Neural crest cell (in vitro differentiated cells): Measurements from ENCODE around the gene PPP4R4. TPM values are rescaled to one million over a fixed set of nuclear protein-coding genes. Genes with fewer than 3 reads are reported as not detected.

Experiments used
- DNase-seq: peaks from one replicate; pipeline ENCODE4 v3.0.0; 2021; ENCODE audit warnings: low read depth, mixed read lengths, low spot score
- H3K27ac Mint-ChIP-seq: one replicate; pipeline ENCODE4 v1.8.0; 2021; ENCODE audit warnings: mild to moderate bottlenecking, mixed read lengths; ENCODE audit not compliant: unreplicated experiment
- H3K27me3 Mint-ChIP-seq: 2 replicates; pipeline ENCODE4 v1.8.0; 2021; ENCODE audit warnings: low read depth, mild to moderate bottlenecking, mixed read lengths
- H3K36me3 Mint-ChIP-seq: 2 replicates; pipeline ENCODE4 v1.8.0; 2021; ENCODE audit warnings: low read depth, mild to moderate bottlenecking, mixed read lengths
- H3K4me1 Mint-ChIP-seq: 2 replicates; pipeline ENCODE4 v1.8.0; 2021; ENCODE audit warnings: mixed read lengths
- H3K4me3 Mint-ChIP-seq: one replicate; pipeline ENCODE4 v1.8.0; 2021; ENCODE audit warnings: mild to moderate bottlenecking, mixed read lengths
- H3K9me3 Mint-ChIP-seq: 2 replicates; pipeline ENCODE4 v1.8.0; 2021; ENCODE audit warnings: mixed read lengths
- CTCF ChIP-seq: fragments of 200-600 bp; sonication (generic); conservative IDR thresholded peaks from 2 replicates; pipeline ENCODE4 v1.5.0; 2021; ENCODE audit warnings: antibody characterized with exemption, mild to moderate bottlenecking
- total RNA-seq: library from RNA; stranded (reverse); gene quantifications from 2 replicates; pipeline ENCODE4 v1.2.1, GENCODE V29; 2021

PPP4R4 gene
- total RNA-seq, 1 donor from 2014 or later = 1.6 TPM

- Mint-ChIP-seq H3K9me3 (peaks cover 2% of the 10 kb centered on the region), H3K4me1 (peaks cover 10% of the 10 kb centered on the region)
- no peak for TF ChIP-seq CTCF
These were observed 38.6 kb upstream of the PPP4R4 start for GRCh38 chr14:94135476-94135875.

GRCh38 chr14:94136575-94137331, 37.4 kb upstream of the PPP4R4 start:
- Mint-ChIP-seq H3K27ac (no peak overlapping the region), H3K4me3 (peak overlapping the region; percentile 64)

More at GRCh38 chr14:94135476-94135875, 38.6 kb upstream of the PPP4R4 start:
- DNase-seq = no peak
- no peak overlapping the region for H3K4me3 Mint-ChIP-seq
- no peaks in the 10 kb centered on the region for H3K36me3 Mint-ChIP-seq
- peaks cover 2% of the 10 kb centered on the region for H3K27me3 Mint-ChIP-seq
- no peak overlapping the region for H3K27ac Mint-ChIP-seq

GRCh38 chr14:94138251-94138650, 35.9 kb upstream of the PPP4R4 start:
- no peak overlapping the region for H3K27ac Mint-ChIP-seq
- peaks cover 2% of the 10 kb centered on the region for H3K9me3 Mint-ChIP-seq
- H3K36me3 Mint-ChIP-seq = no peaks in the 10 kb centered on the region
- H3K4me3 Mint-ChIP-seq = no peak overlapping the region
- no peak for DNase-seq
- H3K27me3 Mint-ChIP-seq = no peaks in the 10 kb centered on the region
- TF ChIP-seq CTCF = no peak
- peaks cover 10% of the 10 kb centered on the region for H3K4me1 Mint-ChIP-seq

More at GRCh38 chr14:94136575-94137331, 37.4 kb upstream of the PPP4R4 start:
- Mint-ChIP-seq H3K27me3 (peaks cover 2% of the 10 kb centered on the region), H3K4me1 (peaks cover 10% of the 10 kb centered on the region), H3K36me3 (no peaks in the 10 kb centered on the region), H3K9me3 (peaks cover 2% of the 10 kb centered on the region)
- peak; percentile 91 for DNase-seq
- TF ChIP-seq CTCF = peak; percentile 94

GRCh38 chr14:94139006-94139405, 35.1 kb upstream of the PPP4R4 start:
- DNase-seq = no peak
- H3K27me3 Mint-ChIP-seq = no peaks in the 10 kb centered on the region
- H3K4me1 Mint-ChIP-seq = peaks cover 10% of the 10 kb centered on the region
- TF ChIP-seq CTCF = no peak
- H3K27ac Mint-ChIP-seq = no peak overlapping the region
- no peaks in the 10 kb centered on the region for H3K36me3 Mint-ChIP-seq
- H3K4me3 Mint-ChIP-seq = no peak overlapping the region
- H3K9me3 Mint-ChIP-seq = peaks cover 2% of the 10 kb centered on the region

GRCh38 chr14:94139421-94139820, 34.7 kb upstream of the PPP4R4 start:
- H3K9me3 Mint-ChIP-seq = peaks cover 2% of the 10 kb centered on the region
- no peaks in the 10 kb centered on the region for H3K27me3 Mint-ChIP-seq
- H3K4me1 Mint-ChIP-seq = peaks cover 12% of the 10 kb centered on the region

More at GRCh38 chr14:94139421-94139820, 34.7 kb upstream of the PPP4R4 start:
- DNase-seq = no peak
- no peak for TF ChIP-seq CTCF
- no peak overlapping the region for H3K4me3 Mint-ChIP-seq
- no peaks in the 10 kb centered on the region for H3K36me3 Mint-ChIP-seq
- H3K27ac Mint-ChIP-seq = no peak overlapping the region
